MM.1S (cell line): Measurements from ENCODE around the gene KCTD15.

ENCODE experiments used
- CTCF ChIP-seq: fragments of 300-600 bp; sonication (generic); IDR thresholded peaks from 2 replicates; pipeline ENCODE4 v1.5.1; 2016; ENCODE audit warnings: antibody characterized with exemption, low read length, mixed read lengths
- EZH2 ChIP-seq: fragments of 300-600 bp; sonication (generic); optimal IDR thresholded peaks from 2 replicates; pipeline ENCODE3; 2017; ENCODE audit warnings: low read depth, mild to moderate bottlenecking, antibody characterized with exemption, low read length, mixed read lengths

DNA sequence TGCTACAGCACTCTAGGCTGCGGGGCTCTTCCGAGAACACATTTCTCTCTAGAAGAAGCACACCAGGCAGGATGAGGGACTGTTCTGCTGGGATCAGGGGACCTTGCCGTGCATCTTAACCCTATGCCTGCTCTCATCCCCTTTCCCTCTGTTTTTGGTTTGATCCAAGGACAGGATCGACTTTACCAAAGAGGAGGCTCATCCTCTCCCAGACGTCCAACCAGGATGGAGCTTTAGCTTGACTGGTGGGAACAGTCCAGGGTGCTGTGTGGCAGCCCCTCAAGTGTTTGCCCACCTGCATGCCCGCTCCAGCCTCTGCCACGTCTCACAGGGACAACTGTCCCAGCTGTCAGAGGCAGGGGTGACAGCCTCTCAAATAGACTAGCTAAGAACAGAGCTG is 42.3 kb upstream of the KCTD15 start:
- TF ChIP-seq CTCF (no peak), EZH2 (no peak)
